Fibroblast of mammary gland (primary cell): ENCODE results near the gene FOXL3.

ENCODE experiments used
- DNase-seq: peaks from one replicate; pipeline ENCODE4 v3.0.0-alpha.2; 2010; ENCODE audit warnings: low read depth
- H3K4me3 ChIP-seq: 2 replicates; pipeline ENCODE4 v1.5.1; 2011; ENCODE audit warnings: low read depth, mild to moderate bottlenecking, low read length, moderate library complexity; ENCODE audit not compliant: control insufficient read depth
- TF ChIP-seq, protein P1 (sequence below): conservative IDR thresholded peaks from 2 replicates; pipeline ENCODE4 v1.5.1; 2011; ENCODE audit warnings: low read depth, low read length, inconsistent platforms; ENCODE audit not compliant: control insufficient read depth, insufficient read depth

Gene FOXL3

DNA sequence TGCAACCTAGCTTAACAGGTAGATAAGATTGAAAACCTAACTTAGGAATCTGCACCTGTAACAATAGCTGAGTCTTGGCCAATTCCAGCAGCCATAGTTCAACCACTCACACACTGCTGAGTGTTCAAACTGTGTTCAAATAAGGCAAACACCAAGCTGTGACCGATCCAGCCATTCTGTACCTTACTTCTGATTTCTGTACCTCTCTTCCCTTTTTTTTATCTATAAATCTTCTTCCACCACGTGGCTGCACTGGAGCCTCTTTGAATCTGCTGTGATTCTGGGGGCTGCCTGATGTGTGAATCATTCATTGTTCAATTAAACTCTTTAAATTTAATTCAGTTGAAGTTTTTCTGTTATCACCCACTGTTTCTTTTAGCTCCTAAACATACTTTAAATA, 15.7 kb upstream of the FOXL3 start:
- TF ChIP-seq, protein P1, sequence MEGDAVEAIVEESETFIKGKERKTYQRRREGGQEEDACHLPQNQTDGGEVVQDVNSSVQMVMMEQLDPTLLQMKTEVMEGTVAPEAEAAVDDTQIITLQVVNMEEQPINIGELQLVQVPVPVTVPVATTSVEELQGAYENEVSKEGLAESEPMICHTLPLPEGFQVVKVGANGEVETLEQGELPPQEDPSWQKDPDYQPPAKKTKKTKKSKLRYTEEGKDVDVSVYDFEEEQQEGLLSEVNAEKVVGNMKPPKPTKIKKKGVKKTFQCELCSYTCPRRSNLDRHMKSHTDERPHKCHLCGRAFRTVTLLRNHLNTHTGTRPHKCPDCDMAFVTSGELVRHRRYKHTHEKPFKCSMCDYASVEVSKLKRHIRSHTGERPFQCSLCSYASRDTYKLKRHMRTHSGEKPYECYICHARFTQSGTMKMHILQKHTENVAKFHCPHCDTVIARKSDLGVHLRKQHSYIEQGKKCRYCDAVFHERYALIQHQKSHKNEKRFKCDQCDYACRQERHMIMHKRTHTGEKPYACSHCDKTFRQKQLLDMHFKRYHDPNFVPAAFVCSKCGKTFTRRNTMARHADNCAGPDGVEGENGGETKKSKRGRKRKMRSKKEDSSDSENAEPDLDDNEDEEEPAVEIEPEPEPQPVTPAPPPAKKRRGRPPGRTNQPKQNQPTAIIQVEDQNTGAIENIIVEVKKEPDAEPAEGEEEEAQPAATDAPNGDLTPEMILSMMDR = no peak
- DNase-seq = no peak
- no peak overlapping the region for H3K4me3 ChIP-seq

DNA sequence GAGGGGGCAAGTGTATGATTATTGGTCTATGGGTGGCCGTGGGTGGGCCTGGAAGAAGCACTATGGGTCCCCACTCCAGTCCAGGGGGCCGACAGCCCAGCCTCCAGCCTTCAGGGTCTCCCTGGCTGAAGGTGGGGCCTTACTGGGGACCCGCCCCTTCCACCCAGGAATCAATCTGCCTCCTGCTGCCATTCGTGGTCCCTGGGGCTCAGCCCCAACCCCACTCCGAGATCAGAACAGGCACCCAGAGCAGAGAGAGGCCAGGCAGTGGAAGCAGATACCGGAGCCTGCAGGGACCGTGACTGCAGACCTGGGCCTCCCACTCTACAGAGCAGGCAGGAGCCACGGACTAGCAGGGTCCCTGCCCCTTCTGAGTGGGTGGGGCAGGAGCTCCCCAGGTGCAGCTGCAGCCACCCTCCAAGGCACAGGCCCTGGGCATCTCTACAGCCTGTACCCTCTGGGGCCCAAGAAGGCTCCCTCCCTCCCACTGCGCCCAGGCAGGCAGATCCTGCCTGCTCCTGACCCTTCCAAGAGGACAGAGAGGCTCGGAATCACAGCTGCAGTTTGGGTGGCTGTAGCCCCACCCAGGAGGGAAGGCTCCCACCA, 13.6 kb upstream of the FOXL3 start:
- H3K4me3 ChIP-seq = no peak overlapping the region
- no peak for DNase-seq
- TF ChIP-seq, protein P1 = no peak

DNA sequence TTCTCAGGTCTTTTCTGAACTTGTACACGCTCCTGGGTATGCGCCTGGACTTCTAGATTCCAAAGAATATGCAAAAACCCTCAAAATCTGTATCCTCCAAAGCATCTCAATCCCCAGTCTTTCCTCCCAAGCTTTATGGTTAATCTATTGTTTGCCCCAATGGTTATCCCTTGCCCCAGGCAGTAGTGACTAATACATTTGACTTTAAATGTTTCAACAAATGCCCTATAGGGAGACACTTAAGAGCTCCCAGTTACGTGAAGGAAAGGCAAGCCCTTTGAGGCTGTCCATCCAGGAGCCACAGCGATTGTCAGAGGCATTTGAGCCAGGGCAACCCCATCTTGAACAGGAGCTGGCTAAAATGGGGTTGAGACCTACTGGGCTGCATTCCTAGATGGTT, 12.7 kb upstream of the FOXL3 start:
- TF ChIP-seq, protein P1 = no peak
- no peak for DNase-seq
- H3K4me3 ChIP-seq = no peak overlapping the region

DNA sequence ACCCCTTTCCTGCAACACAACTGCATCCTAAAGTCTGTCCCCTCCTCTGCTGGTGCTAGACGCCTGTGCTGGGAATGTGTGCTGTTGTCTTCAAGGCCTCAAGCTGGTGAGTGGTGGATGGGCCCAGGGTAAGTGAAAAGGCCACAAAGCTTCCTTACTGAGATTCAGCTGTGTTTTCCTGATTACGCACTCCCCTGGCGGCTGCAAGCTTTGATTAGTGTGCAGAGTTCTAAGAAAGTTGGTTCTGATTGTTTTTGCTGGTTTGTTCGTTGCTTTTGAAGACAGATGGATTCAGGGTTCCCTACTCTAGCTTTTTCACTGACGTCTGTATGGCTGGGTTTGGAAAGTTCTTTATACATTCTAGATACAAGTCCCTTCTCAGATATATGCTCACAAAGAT, 11.9 kb upstream of the FOXL3 start:
- TF ChIP-seq, protein P1 = no peak
- no peak overlapping the region for H3K4me3 ChIP-seq
- DNase-seq = no peak

DNA sequence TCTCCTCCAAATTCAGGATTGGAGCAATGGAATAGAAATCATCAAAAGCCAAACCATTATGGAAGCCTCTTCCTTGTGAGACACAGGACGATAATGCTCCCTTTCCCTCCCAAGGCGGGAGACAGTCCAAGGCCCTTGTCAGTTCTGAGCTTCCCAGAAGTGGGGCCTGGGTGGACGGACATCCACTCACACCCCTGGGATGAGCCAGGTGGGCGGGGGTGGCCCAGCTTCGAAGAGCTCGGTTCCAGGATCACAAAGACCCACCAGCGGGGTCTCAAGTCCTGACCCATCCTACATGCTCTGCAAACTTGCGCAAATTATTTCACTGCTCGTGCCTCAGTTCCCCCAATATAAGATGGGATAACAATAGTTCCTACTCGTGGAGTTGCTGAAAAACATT, 10.1 kb upstream of the FOXL3 start:
- no peak overlapping the region for H3K4me3 ChIP-seq
- TF ChIP-seq, protein P1 = no peak
- DNase-seq = no peak

DNA sequence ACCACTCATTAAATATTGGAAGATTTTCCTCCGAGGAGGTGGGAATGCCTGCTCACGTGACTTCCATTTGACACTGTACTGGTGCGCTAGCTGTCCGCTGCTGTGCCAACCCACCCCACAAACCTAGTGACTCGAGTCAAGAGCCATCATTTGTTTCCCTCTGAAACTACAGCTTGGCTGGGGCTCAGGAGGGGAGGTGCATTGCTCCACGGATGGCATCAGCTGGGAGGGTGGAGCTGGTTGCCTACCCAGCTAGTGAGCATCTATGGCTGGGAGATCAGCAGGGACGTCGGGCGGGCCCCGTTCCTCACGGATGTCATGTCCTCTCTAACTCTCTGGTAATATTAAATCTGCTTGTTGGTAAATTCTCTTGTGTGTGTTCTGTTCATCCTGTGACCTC, 9.5 kb upstream of the FOXL3 start:
- TF ChIP-seq, protein P1 = no peak
- no peak for DNase-seq
- H3K4me3 ChIP-seq = no peak overlapping the region

DNA sequence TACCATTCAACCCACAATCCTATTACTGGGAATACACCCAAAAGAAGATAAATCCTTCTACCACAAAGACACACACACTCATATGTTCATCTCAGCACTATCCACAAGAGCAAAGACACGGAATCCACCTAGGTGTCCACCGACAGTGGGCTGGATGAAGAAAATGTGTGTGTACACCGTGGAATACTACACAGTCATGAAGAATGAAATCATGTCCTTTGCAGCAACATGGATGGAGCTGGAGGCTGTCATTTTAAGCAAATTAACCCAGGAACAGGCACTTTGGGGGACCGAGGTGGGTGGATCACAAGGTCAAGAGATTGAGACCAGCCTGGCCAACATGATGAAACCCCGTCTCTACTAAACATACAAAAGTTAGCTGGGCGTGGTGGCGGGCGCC, 8.3 kb upstream of the FOXL3 start:
- DNase-seq = no peak
- no peak overlapping the region for H3K4me3 ChIP-seq
- TF ChIP-seq, protein P1 = no peak
